GM19239 (cell line): ENCODE measurements around the gene CASQ2.

ENCODE experiments used
- DNase-seq: peaks from one replicate; pipeline ENCODE4 v3.0.0; 2011; ENCODE audit warnings: low spot score; ENCODE audit not compliant: insufficient read length
- FAIRE-seq: peaks from 2 replicates; lab custom pipeline; 2011; peaks lifted over from hg19 to GRCh38; lab: Jason Lieb, UNC

CASQ2 gene

GRCh38 chr1:115768549-115768948 lies at the start of gene CASQ2:
TSS of gene CASQ2 (minus strand) at chr1:115768714. CDS start at chr1:115768541, 173 bp downstream.
- no peak for DNase-seq
- no peak for FAIRE-seq

- DNase-seq = no peak
- FAIRE-seq = no peak
Measured at GRCh38 chr1:115815694-115816093, 47.2 kb upstream of the CASQ2 start.

GRCh38 chr1:115814685-115815398 lies 46.3 kb upstream of the CASQ2 start:
- DNase-seq (no peak), FAIRE-seq (no peak)

GRCh38 chr1:115813727-115814126 lies 45.2 kb upstream of the CASQ2 start:
- FAIRE-seq (no peak), DNase-seq (no peak)

- DNase-seq (no peak), FAIRE-seq (no peak)
Measured at GRCh38 chr1:115811140-115811828, 42.8 kb upstream of the CASQ2 start.

GRCh38 chr1:115810609-115811008 lies 42.1 kb upstream of the CASQ2 start:
- FAIRE-seq (no peak), DNase-seq (no peak)

- DNase-seq = no peak
- no peak for FAIRE-seq
Measured at GRCh38 chr1:115809847-115810246, 41.3 kb upstream of the CASQ2 start.

GRCh38 chr1:115809076-115809475 lies 40.6 kb upstream of the CASQ2 start:
- DNase-seq = no peak
- FAIRE-seq = no peak

GRCh38 chr1:115807723-115808122 lies 39.2 kb upstream of the CASQ2 start:
- DNase-seq (no peak), FAIRE-seq (peak; percentile 69)

- FAIRE-seq (no peak), DNase-seq (no peak)
Measured at GRCh38 chr1:115805597-115805996, 37.1 kb upstream of the CASQ2 start.

- DNase-seq (no peak), FAIRE-seq (no peak)
Measured at GRCh38 chr1:115802416-115802815, 33.9 kb upstream of the CASQ2 start.

GRCh38 chr1:115797486-115797885 lies 29.0 kb upstream of the CASQ2 start:
- DNase-seq = no peak
- FAIRE-seq = no peak

GRCh38 chr1:115796897-115797296 lies 28.4 kb upstream of the CASQ2 start:
- no peak for FAIRE-seq
- no peak for DNase-seq

GRCh38 chr1:115796036-115796435 lies 27.5 kb upstream of the CASQ2 start:
- DNase-seq = no peak
- no peak for FAIRE-seq

- DNase-seq (no peak), FAIRE-seq (no peak)
Measured at GRCh38 chr1:115794976-115795639, 26.6 kb upstream of the CASQ2 start.

GRCh38 chr1:115793162-115793561 lies 24.6 kb upstream of the CASQ2 start:
- FAIRE-seq = no peak
- DNase-seq = no peak

GRCh38 chr1:115791816-115792215 lies 23.3 kb upstream of the CASQ2 start:
- FAIRE-seq (no peak), DNase-seq (no peak)

GRCh38 chr1:115790846-115791245 lies 22.3 kb upstream of the CASQ2 start:
- FAIRE-seq = no peak
- DNase-seq = no peak

- DNase-seq (no peak), FAIRE-seq (no peak)
Measured at GRCh38 chr1:115790356-115790755, 21.8 kb upstream of the CASQ2 start.

- DNase-seq (no peak), FAIRE-seq (no peak)
Measured at GRCh38 chr1:115783311-115783710, 14.8 kb upstream of the CASQ2 start.

- FAIRE-seq (no peak), DNase-seq (no peak)
Measured at GRCh38 chr1:115782571-115783281, 14.2 kb upstream of the CASQ2 start.
